Left lung (tissue), 10 donors: Measurements from ENCODE around the gene TMSB4X. TPM values are rescaled to one million over a fixed set of nuclear protein-coding genes. Genes with fewer than 3 reads are reported as not detected.

Source experiments
- ATAC-seq: fragments of 200-7000 bp; cut with Tn5 transposase; one replicate; pipeline ENCODE4 v1.9.1; 2020; ENCODE audit warnings: moderate library complexity
- DNase-seq, 4 donors: peaks; one replicate each; pipeline ENCODE4 v3.0.0-alpha.2; 2013 to 2020
- H3K27ac ChIP-seq, 2 donors: fragments of 200-600 bp; sonication (generic) in 1 of 2; one replicate each; pipeline versions ENCODE4 v1.5.0 to v1.8.0; 2020 to 2021
- H3K27me3 ChIP-seq, 2 donors: fragments of 200-600 bp; sonication (generic) in 1 of 2; one replicate each; pipeline versions ENCODE4 v1.5.0 to v1.8.0; 2020 to 2021
- H3K36me3 ChIP-seq, 2 donors: fragments of 200-600 bp; sonication (generic) in 1 of 2; one replicate each; pipeline versions ENCODE4 v1.5.0 to v1.8.0; 2020 to 2021
- H3K4me1 ChIP-seq, 2 donors: fragments of 200-600 bp; one replicate each; pipeline ENCODE4 v1.8.0; 2021
- H3K4me3 ChIP-seq, 2 donors: fragments of 200-600 bp; sonication (generic) in 1 of 2; one replicate each; pipeline versions ENCODE4 v1.5.0 to v1.8.0; 2020 to 2021; ENCODE audit warnings: mild to moderate bottlenecking in 1 of 2
- H3K9me3 ChIP-seq, 2 donors: fragments of 200-600 bp; sonication (generic) in 1 of 2; one replicate each; pipeline versions ENCODE4 v1.5.0 to v1.8.0; 2020 to 2021
- intact Hi-C, 2 donors: fragments of 100-400 bp; cut with DNase I; formaldehyde crosslinking; loops; one replicate each; pipeline versions ENCODE4 v1.11.2 to v1.14.2; 2022
- polyA plus RNA-seq, 6 donors: library from polyadenylated mRNA; unstranded; fragments of 120-200 nt; gene quantifications; one replicate each; pipeline ENCODE4 v1.2.1, GENCODE V29; 2013; ENCODE audit not compliant: insufficient read length in 6 of 6
- total RNA-seq, 2 donors: library from RNA; stranded (reverse); fragmentation: NEBNext Ultra II Directional; extraction: Animal tissue kit (Norgen Biotek cat#: 25700); gene quantifications; one replicate each; pipeline ENCODE4 v1.2.1, GENCODE V29; 2021
- TF ChIP-seq, protein P1 (sequence below), 2 donors: fragments of 200-600 bp; sonication (generic) in 1 of 2; IDR thresholded peaks; one replicate each; pipeline versions ENCODE4 v1.5.0 to v1.8.0; 2021; ENCODE audit warnings: antibody characterized with exemption in 2 of 2
- donor health status: DM: no; HTN: yes; CAD: no.
- donor health status: DM: no; HTN: no; CAD: no.

Gene TMSB4X
- total and polyA plus RNA-seq, 8 donors: 3,301 to 4,791 (median 3,530) TPM

DNA sequence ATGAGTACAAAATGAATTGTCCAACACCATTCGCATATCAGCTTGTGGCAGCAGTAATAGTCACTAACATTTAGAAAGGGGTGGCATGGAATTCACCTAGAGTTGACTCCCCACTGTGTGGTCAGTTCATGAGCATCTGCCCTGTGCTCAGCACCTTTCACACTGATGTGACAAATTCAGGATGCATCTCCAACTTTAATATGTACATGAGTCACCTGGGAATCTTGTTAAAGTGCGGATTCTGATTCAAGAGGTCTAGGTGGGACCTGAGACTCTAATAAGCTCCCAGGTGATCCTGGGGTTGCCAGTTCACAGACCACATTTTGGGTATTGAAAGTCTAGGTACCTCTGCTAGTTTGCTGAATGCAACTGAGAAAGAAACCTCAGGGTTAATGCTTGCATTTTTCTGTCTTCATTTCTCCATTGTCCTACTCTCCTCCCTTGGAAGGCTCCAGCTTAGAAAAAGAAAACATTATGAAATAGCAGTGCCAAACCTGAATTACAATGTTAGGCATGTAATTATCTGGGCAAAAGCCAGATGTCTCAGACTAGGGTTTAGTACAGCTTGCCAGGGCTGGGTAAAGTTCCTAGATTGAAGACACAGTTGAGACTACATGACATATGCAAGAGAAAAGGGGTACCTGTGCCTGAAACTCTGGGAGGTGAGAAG is 32.7 kb downstream of the TMSB4X start:
- intact Hi-C loops: no loop called here
- ATAC-seq (peak; percentile 31), DNase-seq (no peak)
- no peak overlapping the region for H3K27ac ChIP-seq
- no peaks in the 10 kb centered on the region for H3K27me3 ChIP-seq
- H3K4me1 ChIP-seq: peaks cover 8 to 22% of the 10 kb centered on the region in 2 donors
- no peak overlapping the region for H3K4me3 ChIP-seq
- H3K36me3 ChIP-seq: no peaks in the 10 kb centered on the region
- TF ChIP-seq, protein P1, sequence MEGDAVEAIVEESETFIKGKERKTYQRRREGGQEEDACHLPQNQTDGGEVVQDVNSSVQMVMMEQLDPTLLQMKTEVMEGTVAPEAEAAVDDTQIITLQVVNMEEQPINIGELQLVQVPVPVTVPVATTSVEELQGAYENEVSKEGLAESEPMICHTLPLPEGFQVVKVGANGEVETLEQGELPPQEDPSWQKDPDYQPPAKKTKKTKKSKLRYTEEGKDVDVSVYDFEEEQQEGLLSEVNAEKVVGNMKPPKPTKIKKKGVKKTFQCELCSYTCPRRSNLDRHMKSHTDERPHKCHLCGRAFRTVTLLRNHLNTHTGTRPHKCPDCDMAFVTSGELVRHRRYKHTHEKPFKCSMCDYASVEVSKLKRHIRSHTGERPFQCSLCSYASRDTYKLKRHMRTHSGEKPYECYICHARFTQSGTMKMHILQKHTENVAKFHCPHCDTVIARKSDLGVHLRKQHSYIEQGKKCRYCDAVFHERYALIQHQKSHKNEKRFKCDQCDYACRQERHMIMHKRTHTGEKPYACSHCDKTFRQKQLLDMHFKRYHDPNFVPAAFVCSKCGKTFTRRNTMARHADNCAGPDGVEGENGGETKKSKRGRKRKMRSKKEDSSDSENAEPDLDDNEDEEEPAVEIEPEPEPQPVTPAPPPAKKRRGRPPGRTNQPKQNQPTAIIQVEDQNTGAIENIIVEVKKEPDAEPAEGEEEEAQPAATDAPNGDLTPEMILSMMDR (IDR thresholded peaks at IDR 0.05): no peak
- H3K9me3 ChIP-seq: no peaks in the 10 kb centered on the region

DNA sequence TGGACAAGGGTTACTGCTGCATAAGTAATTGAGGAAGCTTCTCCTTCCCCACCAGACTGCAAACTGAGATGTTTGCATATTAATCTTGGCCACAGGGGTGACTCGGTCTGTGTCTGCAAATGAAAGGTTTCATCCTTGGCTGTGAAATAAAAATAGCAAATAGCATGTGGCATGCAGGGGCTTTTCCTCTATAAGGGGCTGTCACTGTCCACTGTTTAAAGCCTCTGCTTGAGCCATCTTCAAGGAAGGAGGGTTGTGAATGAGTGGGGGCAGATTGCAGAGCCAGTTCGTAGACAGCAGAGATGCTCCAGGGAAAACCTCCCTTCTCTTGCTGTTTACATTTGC is 33.3 kb downstream of the TMSB4X start:
- peak; percentile 5 for ATAC-seq
- H3K27ac ChIP-seq: no peak overlapping the region
- peaks cover 8 to 25% of the 10 kb centered on the region in 2 donors for H3K4me1 ChIP-seq
- H3K36me3 ChIP-seq: no peaks in the 10 kb centered on the region
- intact Hi-C loops: no loop called here
- no peaks in the 10 kb centered on the region for H3K9me3 ChIP-seq
- no peaks in the 10 kb centered on the region for H3K27me3 ChIP-seq
- TF ChIP-seq, protein P1 (IDR thresholded peaks at IDR 0.05): no peak
- DNase-seq: no peak
- H3K4me3 ChIP-seq: no peak overlapping the region

- no peaks in the 10 kb centered on the region for H3K36me3 ChIP-seq
- no peak overlapping the region for H3K27ac ChIP-seq
- H3K4me1 ChIP-seq: peaks cover 8 to 31% of the 10 kb centered on the region in 2 donors
- TF ChIP-seq, protein P1 (IDR thresholded peaks at IDR 0.05): no peak
- no peaks in the 10 kb centered on the region for H3K27me3 ChIP-seq
- H3K9me3 ChIP-seq: no peaks in the 10 kb centered on the region
- ATAC-seq (no peak), DNase-seq (no peak)
- intact Hi-C loops: no loop called here
- H3K4me3 ChIP-seq: no peak overlapping the region
These were observed 33.9 kb downstream of the TMSB4X start for GRCh38 chrX:13008851-13009250.

GRCh38 chrX:13009273-13009672 is 34.4 kb downstream of the TMSB4X start:
- H3K4me3 ChIP-seq: no peak overlapping the region
- intact Hi-C loops: no loop called here
- no peaks in the 10 kb centered on the region for H3K36me3 ChIP-seq
- TF ChIP-seq, protein P1 (IDR thresholded peaks at IDR 0.05): no peak
- no peak overlapping the region for H3K27ac ChIP-seq
- H3K9me3 ChIP-seq: no peaks in the 10 kb centered on the region
- peaks cover 8 to 35% of the 10 kb centered on the region in 2 donors for H3K4me1 ChIP-seq
- ATAC-seq (peak; percentile 90), DNase-seq (peak in 1 of 4 donors; percentile 60)
- H3K27me3 ChIP-seq: no peaks in the 10 kb centered on the region

DNA sequence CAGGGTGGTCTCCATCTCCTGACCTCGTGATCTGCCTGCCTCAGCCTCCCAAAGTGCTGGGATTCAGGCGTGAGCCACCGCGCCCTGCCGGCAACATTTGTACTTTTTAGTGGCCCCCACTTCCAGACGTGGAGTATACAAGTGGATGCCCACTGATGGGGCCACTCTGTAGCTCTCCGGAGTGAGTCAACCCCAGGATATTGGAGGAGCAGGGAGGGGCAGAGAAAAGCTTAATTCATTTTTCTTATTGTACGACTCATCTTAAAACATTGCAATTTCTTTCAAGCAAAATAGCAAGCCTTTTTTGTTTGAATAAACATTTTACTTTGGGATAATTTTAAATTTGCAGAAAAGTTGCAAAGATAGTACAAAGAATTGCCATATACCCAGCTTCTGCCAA is 34.9 kb downstream of the TMSB4X start:
- no peaks in the 10 kb centered on the region for H3K27me3 ChIP-seq
- no peak for DNase-seq
- peaks cover 8 to 41% of the 10 kb centered on the region in 2 donors for H3K4me1 ChIP-seq
- no peaks in the 10 kb centered on the region for H3K36me3 ChIP-seq
- H3K4me3 ChIP-seq: no peak overlapping the region
- H3K27ac ChIP-seq: no peak overlapping the region
- no peaks in the 10 kb centered on the region for H3K9me3 ChIP-seq
- ATAC-seq: no peak
- intact Hi-C loops: no loop called here
- TF ChIP-seq, protein P1 (IDR thresholded peaks at IDR 0.05): no peak
